SK-N-SH (cell line): Measurements from ENCODE around the gene LRRC39. TPM values are rescaled to one million over a fixed set of nuclear protein-coding genes. Genes with fewer than 3 reads are reported as not detected.

ENCODE experiments used
- CTCF ChIA-PET: fragments of 300-600, 350-600 bp; formaldehyde crosslinking; extraction: SDS; loops from one replicate; lab custom pipeline; 2021; lab: Yijun Ruan, JAX
- POLR2A ChIA-PET: fragments of 350-600 bp; sonication (Branson Sonifier 250); formaldehyde crosslinking; extraction: SDS; loops from one replicate; lab custom pipeline; 2020; ENCODE audit warnings: antibody characterized with exemption, inconsistent platforms; lab: Yijun Ruan, JAX
- DNase-seq: peaks from one replicate; pipeline ENCODE4 v3.0.0; 2012
- H2AFZ ChIP-seq: fragments of 200-600 bp; sonication (generic); 2 replicates; pipeline ENCODE4 v1.8.1; 2016; ENCODE audit warnings: antibody characterized with exemption, mild to moderate bottlenecking, low read depth
- H3F3A ChIP-seq: fragments of 200-600 bp; sonication (generic); replicated peaks from 2 replicates; pipeline ENCODE3; 2016; ENCODE audit warnings: antibody characterized with exemption, mild to moderate bottlenecking; ENCODE audit not compliant: insufficient read depth
- H3K27ac ChIP-seq, 2 experiments: fragments of 200-500 bp in 1 of 2; fragments of 200-600 bp in 1 of 2; sonication (Bioruptor generic) in 1 of 2; sonication (generic), shearing (Covaris generic) in 1 of 2; 2 replicates each; pipeline versions ENCODE4 v1.5.1 to v1.6.1; 2014 to 2016; ENCODE audit warnings: low read depth in 2 of 2, inconsistent platforms in 1 of 2, low read length in 1 of 2, mild to moderate bottlenecking in 1 of 2, mixed read lengths in 1 of 2
- H3K27me3 ChIP-seq: fragments of 200-600 bp; sonication (generic), shearing (Covaris generic); 2 replicates; pipeline ENCODE4 v1.6.1; 2016; ENCODE audit warnings: mixed run types; ENCODE audit not compliant: insufficient read depth
- H3K36me3 ChIP-seq, 2 experiments: fragments of 200-500 bp in 1 of 2; fragments of 200-600 bp in 1 of 2; sonication (Bioruptor generic) in 1 of 2; sonication (generic) in 1 of 2; replicated peaks in 1 of 2; 2 replicates each; pipeline versions ENCODE3 to v1.5.1; 2014 to 2016; ENCODE audit warnings: low read length in 1 of 2, mild to moderate bottlenecking in 1 of 2; ENCODE audit not compliant: insufficient read depth in 2 of 2, control insufficient read depth in 1 of 2
- H3K4me1 ChIP-seq, 2 experiments: fragments of 200-500 bp in 1 of 2; fragments of 200-600 bp in 1 of 2; sonication (Bioruptor generic) in 1 of 2; sonication (generic), shearing (Covaris generic) in 1 of 2; 2 replicates each; pipeline versions ENCODE4 v1.5.1 to v1.6.1; 2014 to 2016; ENCODE audit warnings: low read depth in 1 of 2, low read length in 1 of 2, mixed run types in 1 of 2; ENCODE audit not compliant: insufficient read depth in 2 of 2, control insufficient read depth in 1 of 2
- H3K4me2 ChIP-seq: fragments of 200-600 bp; sonication (generic), shearing (Covaris generic); 2 replicates; pipeline ENCODE4 v1.6.1; 2017; ENCODE audit warnings: mixed run types
- H3K4me3 ChIP-seq, 2 experiments: fragments of 200-500 bp in 1 of 2; fragments of 200-600 bp in 1 of 2; sonication (Bioruptor generic) in 1 of 2; sonication (generic), shearing (Covaris generic) in 1 of 2; 2 replicates each; pipeline versions ENCODE4 v1.5.1 to v1.8.1; 2014 to 2016; ENCODE audit warnings: low read depth in 2 of 2, inconsistent platforms in 1 of 2, low read length in 1 of 2, mild to moderate bottlenecking in 1 of 2, mixed read lengths in 1 of 2, moderate library complexity in 1 of 2
- H3K79me2 ChIP-seq: fragments of 200-600 bp; sonication (generic); 2 replicates; pipeline ENCODE4 v1.8.1; 2017; ENCODE audit warnings: mild to moderate bottlenecking; ENCODE audit not compliant: insufficient read depth
- H3K9ac ChIP-seq: fragments of 200-600 bp; sonication (generic); 2 replicates; pipeline ENCODE4 v1.6.1; 2017; ENCODE audit warnings: mixed run types
- H3K9me2 ChIP-seq: fragments of 200-600 bp; sonication (generic); 2 replicates; pipeline ENCODE4 v1.6.1; 2017; ENCODE audit warnings: mixed run types
- H3K9me3 ChIP-seq: fragments of 200-600 bp; sonication (generic); 2 replicates; pipeline ENCODE4 v1.6.1; 2017; ENCODE audit warnings: mixed run types, mild to moderate bottlenecking, moderate library complexity
- H4K20me1 ChIP-seq: fragments of 200-600 bp; sonication (generic); 2 replicates; pipeline ENCODE4 v1.6.1; 2017; ENCODE audit warnings: mild to moderate bottlenecking, mixed run types; ENCODE audit not compliant: insufficient read depth
- CHD2 ChIP-seq: fragments of 150-350 bp; IDR thresholded peaks from 2 replicates; pipeline ENCODE4 v1.6.1; 2018; ENCODE audit warnings: low read length; ENCODE audit not compliant: partially characterized antibody
- ELF1 ChIP-seq: IDR thresholded peaks from 2 replicates; pipeline ENCODE4 v1.4.0; 2012
- GABPA ChIP-seq: IDR thresholded peaks from 2 replicates; pipeline ENCODE4 v1.4.0; 2012; ENCODE audit warnings: low read depth, mild to moderate bottlenecking
- MEF2A ChIP-seq: IDR thresholded peaks from 2 replicates; pipeline ENCODE4 v1.4.0; 2012; ENCODE audit warnings: low read depth, borderline replicate concordance
- MXI1 ChIP-seq: IDR thresholded peaks from 2 replicates; pipeline ENCODE4 v1.6.1; 2012; ENCODE audit warnings: mild to moderate bottlenecking, low read depth, low read length, improper control_type of control experiment
- NRF1 ChIP-seq: IDR thresholded peaks from 2 replicates; pipeline ENCODE4 v1.6.1; 2012; ENCODE audit warnings: low read depth, mild to moderate bottlenecking, low read length
- RAD21 ChIP-seq: IDR thresholded peaks from 2 replicates; pipeline ENCODE4 v1.6.1; 2012; ENCODE audit warnings: mild to moderate bottlenecking, low read length
- RFX5 ChIP-seq: IDR thresholded peaks from 2 replicates; pipeline ENCODE4 v1.6.1; 2012; ENCODE audit warnings: mild to moderate bottlenecking, improper control_type of control experiment, low read length
- RXRA ChIP-seq: IDR thresholded peaks from 2 replicates; pipeline ENCODE4 v1.4.0; 2012; ENCODE audit warnings: low read depth, mild to moderate bottlenecking, borderline replicate concordance
- SIN3A ChIP-seq: IDR thresholded peaks from 2 replicates; pipeline ENCODE4 v1.6.1; 2012; ENCODE audit warnings: low read depth, mild to moderate bottlenecking, low read length, moderate library complexity, borderline replicate concordance
- SMC3 ChIP-seq: IDR thresholded peaks from 2 replicates; pipeline ENCODE4 v1.6.1; 2012; ENCODE audit warnings: low read depth, low read length, improper control_type of control experiment
- TCF12 ChIP-seq: IDR thresholded peaks from 2 replicates; pipeline ENCODE4 v1.4.0; 2012
- YY1 ChIP-seq: IDR thresholded peaks from 2 replicates; pipeline ENCODE4 v1.4.0; 2012; ENCODE audit warnings: low read depth, mild to moderate bottlenecking
- WGBS: methylation state at CpG from one replicate; pipeline ENCODE4 v1.1.6; 2017; ENCODE audit warnings: low lambda C conversion rate; 5-methylcytosine and 5-hydroxymethylcytosine counted together
- polyA plus RNA-seq, 3 experiments: library from polyadenylated mRNA; depleted of rRNA; stranded (reverse); fragments of >200 nt; gene quantifications; 2 replicates each; pipeline ENCODE4 v1.2.3, GENCODE V29; 2012
- TF ChIP-seq, protein P1 (sequence below): fragments of 150-350 bp; IDR thresholded peaks from 2 replicates; pipeline ENCODE4 v1.6.1; 2016; ENCODE audit warnings: mild to moderate bottlenecking, low read depth, low read length
- TF ChIP-seq, protein P2 (sequence below): IDR thresholded peaks from 2 replicates; pipeline ENCODE4; 2012
- TF ChIP-seq, protein P3 (sequence below): fragments of 200-600 bp; sonication (generic); IDR thresholded peaks from 2 replicates; pipeline ENCODE4 v1.6.1; 2017; ENCODE audit warnings: antibody characterized with exemption, mild to moderate bottlenecking, moderate library complexity

LRRC39 gene
- polyA plus RNA-seq, 1 of the 3 experiments (the other 2 are of a cell fraction), result 1.6 TPM

DNA sequence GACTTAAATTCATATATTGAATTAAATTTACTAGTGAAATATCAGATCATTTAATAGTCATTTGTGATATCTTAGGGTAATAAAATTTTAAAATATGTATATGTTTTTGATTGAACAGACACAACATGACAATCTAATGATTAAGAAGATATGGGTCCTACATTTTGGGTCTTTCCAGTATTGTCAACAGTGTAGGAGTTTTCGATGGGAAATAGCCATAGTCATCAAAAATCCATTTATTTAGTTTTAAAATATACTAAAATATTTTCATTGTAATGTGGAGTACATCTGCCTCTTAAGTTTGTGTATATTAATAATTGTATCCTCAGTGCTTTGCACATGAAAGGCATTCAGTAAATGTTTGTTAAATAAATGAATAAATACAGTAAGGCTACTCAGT is 31.1 kb downstream of the LRRC39 start (continued):
- TF ChIP-seq, protein P1, sequence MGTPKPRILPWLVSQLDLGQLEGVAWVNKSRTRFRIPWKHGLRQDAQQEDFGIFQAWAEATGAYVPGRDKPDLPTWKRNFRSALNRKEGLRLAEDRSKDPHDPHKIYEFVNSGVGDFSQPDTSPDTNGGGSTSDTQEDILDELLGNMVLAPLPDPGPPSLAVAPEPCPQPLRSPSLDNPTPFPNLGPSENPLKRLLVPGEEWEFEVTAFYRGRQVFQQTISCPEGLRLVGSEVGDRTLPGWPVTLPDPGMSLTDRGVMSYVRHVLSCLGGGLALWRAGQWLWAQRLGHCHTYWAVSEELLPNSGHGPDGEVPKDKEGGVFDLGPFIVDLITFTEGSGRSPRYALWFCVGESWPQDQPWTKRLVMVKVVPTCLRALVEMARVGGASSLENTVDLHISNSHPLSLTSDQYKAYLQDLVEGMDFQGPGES, result no peak
- TF ChIP-seq ELF1 (no peak), NRF1 (no peak), SIN3A (no peak), MEF2A (no peak), SMC3 (no peak)
- TF ChIP-seq, protein P2, sequence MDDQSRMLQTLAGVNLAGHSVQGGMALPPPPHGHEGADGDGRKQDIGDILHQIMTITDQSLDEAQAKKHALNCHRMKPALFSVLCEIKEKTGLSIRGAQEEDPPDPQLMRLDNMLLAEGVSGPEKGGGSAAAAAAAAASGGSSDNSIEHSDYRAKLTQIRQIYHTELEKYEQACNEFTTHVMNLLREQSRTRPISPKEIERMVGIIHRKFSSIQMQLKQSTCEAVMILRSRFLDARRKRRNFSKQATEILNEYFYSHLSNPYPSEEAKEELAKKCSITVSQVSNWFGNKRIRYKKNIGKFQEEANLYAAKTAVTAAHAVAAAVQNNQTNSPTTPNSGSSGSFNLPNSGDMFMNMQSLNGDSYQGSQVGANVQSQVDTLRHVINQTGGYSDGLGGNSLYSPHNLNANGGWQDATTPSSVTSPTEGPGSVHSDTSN, result no peak

DNA sequence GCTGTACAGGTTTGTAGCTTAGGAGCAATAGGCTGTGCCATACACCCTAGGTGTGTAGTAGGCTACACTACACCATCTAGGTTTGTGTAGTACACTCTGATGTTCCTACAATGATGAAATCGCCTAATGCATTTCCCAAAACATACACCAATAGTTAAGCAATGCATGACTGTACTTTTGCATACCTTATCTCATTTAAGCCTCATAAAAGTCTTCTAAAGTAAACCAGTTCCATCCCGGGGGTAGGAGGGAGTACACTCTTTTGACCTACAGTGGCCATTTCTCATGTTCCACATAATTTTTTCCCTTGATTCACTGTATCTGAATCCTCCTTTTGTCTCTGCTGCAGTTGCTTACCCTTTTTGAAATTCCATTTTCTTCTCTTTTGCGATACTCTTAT is 32.9 kb downstream of the LRRC39 start:
- Histone ChIP-seq H3F3A (peaks cover 5% of the 10 kb centered on the region), H3K36me3 (peaks cover 92 to 98% of the 10 kb centered on the region in 2 experiments), H3K4me3 (no peak overlapping the region), H3K4me1 (no peaks in the 10 kb centered on the region; a peak in 1 of 4 replicates), H3K4me2 (no peak overlapping the region), H3K79me2 (no peaks in the 10 kb centered on the region), H3K27ac (no peak overlapping the region), H2AFZ (no peak overlapping the region), H3K27me3 (no peaks in the 10 kb centered on the region), H3K9me2 (no peaks in the 10 kb centered on the region), H3K9ac (no peak overlapping the region), H4K20me1 (no peaks in the 10 kb centered on the region), H3K9me3 (no peaks in the 10 kb centered on the region)
- POLR2A ChIA-PET, result no interaction called here
- WGBS, result 98% methylated on average over 3 of the region's 3 CpGs
- CTCF ChIA-PET, result interaction anchor here (0.6 to 1.5 kb wide), 2 partner anchors 70 to 310 kb away, joined by 3 read pairs; no protein-coding TSS in a partner anchor
- TF ChIP-seq, protein P1, result no peak
- TF ChIP-seq TCF12, result no peak
- no peak for TF ChIP-seq MXI1
- no peak for TF ChIP-seq ELF1
- no peak for DNase-seq

DNA sequence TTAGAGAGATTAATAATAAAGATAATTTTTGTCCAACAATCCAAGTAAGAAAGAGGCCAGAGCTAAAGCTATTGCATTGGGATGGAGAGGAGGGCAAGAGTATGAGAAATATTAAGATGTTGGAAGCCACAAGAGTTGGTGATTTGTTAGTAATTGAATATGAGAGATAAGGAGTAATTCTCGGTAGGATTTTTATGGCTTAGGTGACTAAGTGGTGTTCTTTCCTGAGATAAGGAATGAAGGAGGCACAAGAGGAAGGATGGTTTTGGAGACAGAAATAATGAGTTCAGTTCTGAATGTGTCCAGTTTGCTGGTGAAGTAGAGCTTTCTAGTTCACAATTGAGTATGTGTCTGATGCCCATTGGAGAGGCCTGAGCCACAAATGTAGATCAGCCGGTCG is 35.7 kb downstream of the LRRC39 start:
- CTCF ChIA-PET, result no interaction called here
- 94% methylated on average over 3 of the region's 3 CpGs for WGBS
- Histone ChIP-seq H3K4me2 (no peak overlapping the region), H3K36me3 (peaks cover 94 to 97% of the 10 kb centered on the region in 2 experiments), H3K9ac (no peak overlapping the region), H3K9me2 (no peaks in the 10 kb centered on the region), H3K27ac (no peak overlapping the region), H2AFZ (no peak overlapping the region), H3K4me3 (no peak overlapping the region), H3K79me2 (no peaks in the 10 kb centered on the region; the same call in 1 of the 2 replicates), H3K27me3 (no peaks in the 10 kb centered on the region), H3K4me1 (no peaks in the 10 kb centered on the region; a peak in 1 of 4 replicates), H3F3A (peaks cover 5% of the 10 kb centered on the region), H4K20me1 (no peaks in the 10 kb centered on the region), H3K9me3 (no peaks in the 10 kb centered on the region)
- no peak for DNase-seq
- no peak for TF ChIP-seq GABPA
- TF ChIP-seq YY1, result no peak
- no peak for TF ChIP-seq CHD2
- TF ChIP-seq RAD21, result no peak
- TF ChIP-seq RXRA, result no peak
- TF ChIP-seq, protein P3, sequence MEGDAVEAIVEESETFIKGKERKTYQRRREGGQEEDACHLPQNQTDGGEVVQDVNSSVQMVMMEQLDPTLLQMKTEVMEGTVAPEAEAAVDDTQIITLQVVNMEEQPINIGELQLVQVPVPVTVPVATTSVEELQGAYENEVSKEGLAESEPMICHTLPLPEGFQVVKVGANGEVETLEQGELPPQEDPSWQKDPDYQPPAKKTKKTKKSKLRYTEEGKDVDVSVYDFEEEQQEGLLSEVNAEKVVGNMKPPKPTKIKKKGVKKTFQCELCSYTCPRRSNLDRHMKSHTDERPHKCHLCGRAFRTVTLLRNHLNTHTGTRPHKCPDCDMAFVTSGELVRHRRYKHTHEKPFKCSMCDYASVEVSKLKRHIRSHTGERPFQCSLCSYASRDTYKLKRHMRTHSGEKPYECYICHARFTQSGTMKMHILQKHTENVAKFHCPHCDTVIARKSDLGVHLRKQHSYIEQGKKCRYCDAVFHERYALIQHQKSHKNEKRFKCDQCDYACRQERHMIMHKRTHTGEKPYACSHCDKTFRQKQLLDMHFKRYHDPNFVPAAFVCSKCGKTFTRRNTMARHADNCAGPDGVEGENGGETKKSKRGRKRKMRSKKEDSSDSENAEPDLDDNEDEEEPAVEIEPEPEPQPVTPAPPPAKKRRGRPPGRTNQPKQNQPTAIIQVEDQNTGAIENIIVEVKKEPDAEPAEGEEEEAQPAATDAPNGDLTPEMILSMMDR, result no peak
- TF ChIP-seq RFX5, result no peak
- POLR2A ChIA-PET, result no interaction called here
